Measurements from ENCODE around the gene IGSF10.

The IGSF10 gene

DNA sequence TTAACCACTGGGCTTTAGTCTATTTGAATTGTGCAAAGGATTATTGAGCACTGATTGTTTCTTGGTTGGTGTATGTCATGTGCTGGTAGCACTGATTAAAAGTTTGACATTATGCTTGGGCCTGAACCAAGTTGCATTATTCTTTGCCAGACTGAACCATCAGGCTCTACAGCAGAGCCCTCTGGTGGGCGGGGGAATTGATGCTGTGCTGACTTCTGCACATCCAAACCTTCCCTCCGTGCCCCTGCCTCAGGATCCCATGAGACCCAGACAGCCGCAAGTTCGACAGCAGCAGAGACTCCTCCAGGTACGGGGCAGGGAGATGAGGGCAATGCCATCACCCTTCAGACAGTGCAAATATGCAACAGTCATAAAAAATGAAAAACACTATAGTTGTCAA is 47.9 kb downstream of the IGSF10 start:
- no peak for DNase-seq
